GM12878 (cell line): ENCODE data around the gene TULP1.

Source experiments
- CHD2 ChIP-seq: IDR thresholded peaks from 2 replicates; pipeline ENCODE4 v1.6.1; 2011; ENCODE audit warnings: low read depth, low read length, improper control_type of control experiment, borderline replicate concordance
- MXI1 ChIP-seq: fragments of 150-350 bp; IDR thresholded peaks from 2 replicates; pipeline ENCODE4 v1.6.1; 2011; ENCODE audit warnings: low read depth, mild to moderate bottlenecking, inconsistent platforms, low read length, improper control_type of control experiment
- NR2C1 ChIP-seq: fragments of 450-650 bp; IDR thresholded peaks from 2 replicates; pipeline ENCODE4 v1.6.1; 2017; ENCODE audit warnings: antibody characterized with exemption, mild to moderate bottlenecking, moderate library complexity
- POLR2A ChIP-seq: IDR thresholded peaks from 2 replicates; pipeline ENCODE4 v1.6.1; 2011; ENCODE audit warnings: low read depth, mild to moderate bottlenecking, low read length
- RAD21 ChIP-seq: IDR thresholded peaks from 2 replicates; pipeline ENCODE4 v1.6.1; 2011; ENCODE audit warnings: mild to moderate bottlenecking, low read depth, low read length, moderate library complexity; ENCODE audit not compliant: insufficient read depth
- RB1 ChIP-seq: fragments of 450-650 bp; formaldehyde crosslinking; IDR thresholded peaks from 2 replicates; pipeline ENCODE4 v1.6.1; 2017; ENCODE audit warnings: mild to moderate bottlenecking, borderline replicate concordance
- SMAD1 ChIP-seq: fragments of 450-650 bp; IDR thresholded peaks from 2 replicates; pipeline ENCODE4 v1.6.1; 2018; ENCODE audit warnings: mild to moderate bottlenecking, low read depth; ENCODE audit not compliant: partially characterized antibody
- TF ChIP-seq, protein P1 (sequence below): fragments of 450-650 bp; IDR thresholded peaks from 2 replicates; pipeline ENCODE4 v1.6.1; 2017; ENCODE audit warnings: mild to moderate bottlenecking
- TF ChIP-seq, protein P2 (sequence below): IDR thresholded peaks from 2 replicates; pipeline ENCODE4 v1.6.1; 2011; ENCODE audit warnings: low read depth, mild to moderate bottlenecking, low read length, moderate library complexity, borderline replicate concordance; ENCODE audit errors: extremely low read depth
- TF ChIP-seq, protein P3 (sequence below), 3 experiments: IDR thresholded peaks in 2 of 3; conservative IDR thresholded peaks in 1 of 3; 2 replicates each; pipeline ENCODE4 v1.5.1; 2011; ENCODE audit warnings: low read depth in 3 of 3, low read length in 3 of 3, mild to moderate bottlenecking in 3 of 3, control low read depth in 2 of 3, moderate library complexity in 2 of 3, inconsistent platforms in 1 of 3, mixed read lengths in 1 of 3; ENCODE audit not compliant: control insufficient read depth in 2 of 3, insufficient read depth in 1 of 3; ENCODE audit errors: extremely low read depth in 1 of 3

DNA sequence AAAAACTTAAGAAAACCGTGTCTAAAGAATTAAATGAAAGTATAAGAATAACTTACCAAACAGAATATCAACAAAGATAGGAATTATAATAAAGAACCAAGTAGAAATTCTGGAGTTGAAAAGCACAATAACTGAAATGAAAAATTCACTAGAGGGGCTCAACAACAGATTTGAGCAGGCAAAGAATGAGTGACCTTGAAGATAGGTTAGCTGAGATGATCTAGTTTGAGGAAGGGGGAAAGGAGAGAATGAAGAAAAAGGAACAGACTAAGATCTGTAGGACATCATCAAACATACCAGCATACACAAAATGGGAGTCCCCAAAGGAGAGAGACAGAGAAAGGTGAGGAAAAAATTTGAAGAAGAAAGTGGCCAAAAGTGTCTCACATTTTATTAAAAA, 37.7 kb upstream of the TULP1 start:
- TF ChIP-seq CHD2 (no peak), NR2C1 (no peak), SMAD1 (no peak), POLR2A (no peak), RAD21 (no peak), RB1 (no peak), MXI1 (no peak)
- TF ChIP-seq, protein P1, sequence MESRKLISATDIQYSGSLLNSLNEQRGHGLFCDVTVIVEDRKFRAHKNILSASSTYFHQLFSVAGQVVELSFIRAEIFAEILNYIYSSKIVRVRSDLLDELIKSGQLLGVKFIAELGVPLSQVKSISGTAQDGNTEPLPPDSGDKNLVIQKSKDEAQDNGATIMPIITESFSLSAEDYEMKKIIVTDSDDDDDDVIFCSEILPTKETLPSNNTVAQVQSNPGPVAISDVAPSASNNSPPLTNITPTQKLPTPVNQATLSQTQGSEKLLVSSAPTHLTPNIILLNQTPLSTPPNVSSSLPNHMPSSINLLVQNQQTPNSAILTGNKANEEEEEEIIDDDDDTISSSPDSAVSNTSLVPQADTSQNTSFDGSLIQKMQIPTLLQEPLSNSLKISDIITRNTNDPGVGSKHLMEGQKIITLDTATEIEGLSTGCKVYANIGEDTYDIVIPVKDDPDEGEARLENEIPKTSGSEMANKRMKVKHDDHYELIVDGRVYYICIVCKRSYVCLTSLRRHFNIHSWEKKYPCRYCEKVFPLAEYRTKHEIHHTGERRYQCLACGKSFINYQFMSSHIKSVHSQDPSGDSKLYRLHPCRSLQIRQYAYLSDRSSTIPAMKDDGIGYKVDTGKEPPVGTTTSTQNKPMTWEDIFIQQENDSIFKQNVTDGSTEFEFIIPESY: no peak
- TF ChIP-seq, protein P2, sequence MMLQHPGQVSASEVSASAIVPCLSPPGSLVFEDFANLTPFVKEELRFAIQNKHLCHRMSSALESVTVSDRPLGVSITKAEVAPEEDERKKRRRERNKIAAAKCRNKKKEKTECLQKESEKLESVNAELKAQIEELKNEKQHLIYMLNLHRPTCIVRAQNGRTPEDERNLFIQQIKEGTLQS: no peak
- TF ChIP-seq, protein P3, sequence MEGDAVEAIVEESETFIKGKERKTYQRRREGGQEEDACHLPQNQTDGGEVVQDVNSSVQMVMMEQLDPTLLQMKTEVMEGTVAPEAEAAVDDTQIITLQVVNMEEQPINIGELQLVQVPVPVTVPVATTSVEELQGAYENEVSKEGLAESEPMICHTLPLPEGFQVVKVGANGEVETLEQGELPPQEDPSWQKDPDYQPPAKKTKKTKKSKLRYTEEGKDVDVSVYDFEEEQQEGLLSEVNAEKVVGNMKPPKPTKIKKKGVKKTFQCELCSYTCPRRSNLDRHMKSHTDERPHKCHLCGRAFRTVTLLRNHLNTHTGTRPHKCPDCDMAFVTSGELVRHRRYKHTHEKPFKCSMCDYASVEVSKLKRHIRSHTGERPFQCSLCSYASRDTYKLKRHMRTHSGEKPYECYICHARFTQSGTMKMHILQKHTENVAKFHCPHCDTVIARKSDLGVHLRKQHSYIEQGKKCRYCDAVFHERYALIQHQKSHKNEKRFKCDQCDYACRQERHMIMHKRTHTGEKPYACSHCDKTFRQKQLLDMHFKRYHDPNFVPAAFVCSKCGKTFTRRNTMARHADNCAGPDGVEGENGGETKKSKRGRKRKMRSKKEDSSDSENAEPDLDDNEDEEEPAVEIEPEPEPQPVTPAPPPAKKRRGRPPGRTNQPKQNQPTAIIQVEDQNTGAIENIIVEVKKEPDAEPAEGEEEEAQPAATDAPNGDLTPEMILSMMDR (IDR thresholded peaks at IDR 0.05 in 2 of 3, conservative IDR thresholded peaks at IDR 0.05 in 1 of 3; ENCODE audit: control insufficient read depth in 2 of 3, extremely low read depth in 1 of 3, insufficient read depth in 1 of 3, low read depth in 3 of 3, low read length in 3 of 3): no peak
